BLaER1 treated with 17β-estradiol and CSF1 and Interleukin-3, amounts not matched to agents 10 nM and 100 nM (cell line): ENCODE results near the gene LYRM4.
A peak's percentile ranks its signal among the peaks of the same experiment; 100 is the strongest.

Source experiments
- H3K27ac ChIP-seq, 11 experiments: shearing (Covaris generic); formaldehyde crosslinking; 2 replicates each; pipeline ENCODE4 v1.8.1; 2022
- H3K27me3 ChIP-seq, 11 experiments: shearing (Covaris generic); formaldehyde crosslinking; 2 replicates each; pipeline ENCODE4 v1.8.1; 2022
- H3K36me3 ChIP-seq, 11 experiments: shearing (Covaris generic); formaldehyde crosslinking; 2 replicates each; pipeline ENCODE4 v1.8.1; 2022
- H3K4me1 ChIP-seq, 10 experiments: shearing (Covaris generic); formaldehyde crosslinking; 2 replicates each; pipeline ENCODE4 v1.8.1; 2022
- H3K4me2 ChIP-seq, 11 experiments: shearing (Covaris generic); formaldehyde crosslinking; 2 replicates each; pipeline ENCODE4 v1.8.1; 2022
- H3K4me3 ChIP-seq, 10 experiments: shearing (Covaris generic); formaldehyde crosslinking; 2 replicates each; pipeline ENCODE4 v1.8.1; 2022
- H3K9ac ChIP-seq, 11 experiments: shearing (Covaris generic); formaldehyde crosslinking; 2 replicates each; pipeline ENCODE4 v1.8.1; 2022
- H3K9me3 ChIP-seq, 11 experiments: shearing (Covaris generic); formaldehyde crosslinking; replicated peaks in 1 of 11; 2 replicates each; pipeline ENCODE4 v1.8.1; 2022
- H4K20me1 ChIP-seq, 11 experiments: shearing (Covaris generic); formaldehyde crosslinking; 2 replicates each; pipeline ENCODE4 v1.8.1; 2022
- Cebpa-rat ChIP-seq, 11 experiments: shearing (Covaris generic); IDR thresholded peaks; 2 replicates each; pipeline ENCODE4 v1.8.1; 2022

LYRM4 gene

DNA sequence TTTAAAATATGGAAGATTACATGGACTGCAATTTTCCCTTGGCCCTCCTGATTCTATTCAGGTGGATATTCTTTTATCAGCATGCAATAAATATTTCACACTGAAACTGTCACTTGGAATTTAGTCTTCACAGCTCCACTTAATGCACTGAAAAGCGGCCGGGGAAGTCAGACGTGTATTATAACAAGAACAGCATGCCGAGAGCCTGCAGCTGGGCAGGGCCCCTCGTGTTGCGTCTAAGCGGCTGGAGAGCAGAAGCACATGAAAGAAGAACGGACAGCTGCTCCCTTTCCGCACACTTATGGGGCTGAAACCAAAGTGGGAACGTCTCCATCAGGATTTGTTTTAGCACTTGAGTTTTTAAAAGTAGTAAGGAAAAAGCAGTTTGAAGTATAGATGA lies 57.2 kb downstream of the LYRM4 start:
- Histone ChIP-seq H3K4me2 (no peak overlapping the region), H3K27me3 (no peaks in the 10 kb centered on the region), H3K4me3 (no peak overlapping the region), H3K4me1 (peaks cover 6 to 23% (median 10%) of the 10 kb centered on the region in 10 experiments; a peak in 18 of 20 replicates), H3K9ac (no peak overlapping the region), H3K9me3 (no peaks in the 10 kb centered on the region), H4K20me1 (peaks cover 0 to 85% (median 0%) of the 10 kb centered on the region in 11 experiments; a peak in 8 of 22 replicates), H3K36me3 (peaks cover 0 to 70% (median 30%) of the 10 kb centered on the region in 11 experiments; a peak in 17 of 22 replicates), H3K27ac (no peak overlapping the region)
- TF ChIP-seq Cebpa-rat (IDR thresholded peaks at IDR 0.05), result no peak

DNA sequence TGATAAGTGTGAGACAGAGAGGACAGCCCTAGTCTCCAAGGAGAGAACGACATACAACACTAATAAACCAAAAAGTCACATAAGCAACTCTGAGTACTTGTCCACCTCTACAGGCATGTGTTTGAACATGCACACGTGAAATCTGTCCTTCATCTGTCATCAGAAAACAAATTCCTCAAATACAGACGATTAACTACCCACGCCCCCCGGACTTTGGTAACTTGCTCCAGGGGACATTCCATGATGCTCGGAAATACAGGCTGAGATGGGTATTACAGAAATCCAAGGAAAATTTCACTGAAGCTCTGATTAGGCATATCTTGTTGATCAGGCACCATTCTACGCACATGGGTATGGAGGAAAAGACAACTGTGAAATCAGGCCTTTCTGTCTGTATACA lies 57.8 kb downstream of the LYRM4 start:
- Histone ChIP-seq H3K27me3 (no peaks in the 10 kb centered on the region), H3K4me1 (peaks cover 6 to 23% (median 10%) of the 10 kb centered on the region in 10 experiments; a peak in 18 of 20 replicates), H3K9me3 (no peaks in the 10 kb centered on the region), H3K4me2 (no peak overlapping the region), H3K4me3 (no peak overlapping the region), H3K36me3 (peaks cover 0 to 65% (median 30%) of the 10 kb centered on the region in 11 experiments; a peak in 17 of 22 replicates), H3K9ac (no peak overlapping the region), H4K20me1 (peaks cover 0 to 89% (median 0%) of the 10 kb centered on the region in 11 experiments; a peak in 8 of 22 replicates), H3K27ac (no peak overlapping the region)
- no peak for TF ChIP-seq Cebpa-rat (IDR thresholded peaks at IDR 0.05)

DNA sequence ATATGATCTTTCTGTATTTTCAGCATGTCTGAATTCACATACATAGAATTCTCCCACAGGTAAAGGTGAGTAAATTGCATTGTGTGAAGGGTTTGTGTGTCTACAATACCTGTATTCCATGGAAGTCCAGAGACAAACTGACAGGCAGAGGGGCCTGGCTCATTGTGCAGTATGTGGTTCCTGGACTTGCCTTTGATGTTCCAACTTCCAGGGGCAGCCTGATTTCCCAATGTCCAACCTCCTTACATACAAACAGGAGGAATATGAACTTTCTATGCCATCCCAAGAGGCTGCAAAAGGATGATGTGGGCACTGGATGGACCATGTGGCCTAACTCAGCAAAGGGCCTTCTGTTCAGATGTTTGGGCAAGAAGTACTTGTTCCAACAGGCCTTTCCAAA lies 58.5 kb downstream of the LYRM4 start:
- no peak overlapping the region for H3K27ac ChIP-seq
- no peaks in the 10 kb centered on the region for H3K9me3 ChIP-seq
- no peaks in the 10 kb centered on the region for H3K27me3 ChIP-seq
- no peak overlapping the region for H3K9ac ChIP-seq
- TF ChIP-seq Cebpa-rat (IDR thresholded peaks at IDR 0.05), result no peak
- no peak overlapping the region for H3K4me2 ChIP-seq
- no peak overlapping the region for H3K4me3 ChIP-seq
- H3K4me1 ChIP-seq, result peaks cover 6 to 23% (median 10%) of the 10 kb centered on the region in 10 experiments; a peak in 18 of 20 replicates
- H3K36me3 ChIP-seq, result peaks cover 0 to 58% (median 22%) of the 10 kb centered on the region in 11 experiments; a peak in 17 of 22 replicates
- peaks cover 0 to 86% (median 0%) of the 10 kb centered on the region in 11 experiments; a peak in 8 of 22 replicates for H4K20me1 ChIP-seq

DNA sequence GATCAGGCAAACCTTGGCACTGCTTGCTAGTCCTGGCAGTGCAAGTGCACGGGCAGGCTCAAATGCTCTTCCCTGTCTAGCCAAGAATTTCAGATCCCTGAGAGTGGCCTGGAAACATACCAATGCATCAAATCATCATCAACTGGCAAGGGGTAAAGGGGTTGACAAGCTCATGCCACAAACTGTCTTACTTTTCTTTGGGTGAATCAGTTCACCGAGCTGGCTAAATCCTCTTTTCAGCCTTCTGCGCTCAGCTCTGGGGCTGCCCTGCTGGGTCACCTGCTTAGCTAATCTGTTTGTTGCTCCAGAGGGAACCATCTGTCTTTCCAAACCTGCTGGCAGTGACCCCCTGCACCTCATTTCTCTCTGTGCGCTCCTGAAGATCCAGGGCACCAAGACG lies 59.5 kb downstream of the LYRM4 start:
- peaks cover 0 to 86% (median 3%) of the 10 kb centered on the region in 11 experiments; a peak in 8 of 22 replicates for H4K20me1 ChIP-seq
- no peak overlapping the region for H3K9ac ChIP-seq
- H3K27ac ChIP-seq, result no peak overlapping the region
- H3K4me1 ChIP-seq, result peaks cover 6 to 20% (median 8%) of the 10 kb centered on the region in 10 experiments; a peak in 18 of 20 replicates
- peaks cover under 1 to 52% (median 21%) of the 10 kb centered on the region in 11 experiments; a peak in 17 of 22 replicates for H3K36me3 ChIP-seq
- no peak for TF ChIP-seq Cebpa-rat (IDR thresholded peaks at IDR 0.05)
- no peak overlapping the region for H3K4me2 ChIP-seq
- H3K9me3 ChIP-seq, result no peaks in the 10 kb centered on the region
- H3K4me3 ChIP-seq, result no peak overlapping the region
- no peaks in the 10 kb centered on the region for H3K27me3 ChIP-seq

DNA sequence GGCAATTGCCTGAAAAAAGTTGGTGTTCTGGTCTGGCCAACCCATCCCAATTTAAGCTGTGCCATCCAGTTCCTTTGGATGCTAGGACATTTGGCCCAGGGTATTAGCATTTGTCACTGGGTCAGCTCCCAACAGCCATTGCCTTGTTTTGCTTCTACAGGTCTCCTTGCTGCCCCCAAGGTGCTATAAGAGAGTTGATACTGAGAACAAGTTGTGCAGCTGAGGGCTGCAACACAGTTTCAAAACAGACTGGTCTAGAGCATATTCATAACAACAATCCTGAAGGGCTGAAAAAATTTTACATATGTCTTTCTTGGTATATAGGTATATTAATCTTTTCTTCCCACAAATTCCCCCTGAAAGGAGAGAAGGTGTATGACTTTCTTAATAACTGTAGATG lies 61.0 kb downstream of the LYRM4 start:
- H3K4me1 ChIP-seq, result peaks cover 0 to 4% (median 0%) of the 10 kb centered on the region in 10 experiments; a peak in 2 of 20 replicates
- H3K4me2 ChIP-seq, result no peak overlapping the region
- H3K9ac ChIP-seq, result no peak overlapping the region
- peaks cover 5 to 60% (median 26%) of the 10 kb centered on the region in 11 experiments; a peak in 17 of 22 replicates for H3K36me3 ChIP-seq
- no peaks in the 10 kb centered on the region for H3K27me3 ChIP-seq
- TF ChIP-seq Cebpa-rat (IDR thresholded peaks at IDR 0.05), result no peak
- peaks cover 0 to 86% (median 0%) of the 10 kb centered on the region in 11 experiments; a peak in 9 of 22 replicates for H4K20me1 ChIP-seq
- no peak overlapping the region for H3K27ac ChIP-seq
- no peak overlapping the region for H3K4me3 ChIP-seq
- no peaks in the 10 kb centered on the region for H3K9me3 ChIP-seq

DNA sequence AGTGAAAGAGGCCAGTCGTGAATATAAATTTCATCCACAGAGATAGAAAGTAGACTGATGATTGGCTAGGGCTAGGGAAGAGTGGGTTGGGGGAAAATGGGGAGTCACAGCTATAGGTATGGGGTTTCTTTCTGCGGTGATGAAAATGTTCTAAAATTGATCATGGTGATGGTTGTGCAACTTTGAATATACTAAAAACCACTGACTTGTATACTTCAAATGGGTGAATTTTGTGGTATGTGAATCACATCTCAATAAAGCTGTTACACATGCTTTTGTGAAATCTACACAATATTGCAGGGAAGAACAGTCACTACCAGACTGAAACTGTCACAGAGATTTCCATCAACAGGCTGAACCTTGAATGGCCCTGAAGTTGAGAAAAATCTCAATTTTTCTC lies 61.5 kb downstream of the LYRM4 start:
- Histone ChIP-seq H3K4me1 (peaks cover 0 to under 1% (median 0%) of the 10 kb centered on the region in 10 experiments; a peak in 2 of 20 replicates), H3K27ac (no peak overlapping the region), H3K4me2 (no peak overlapping the region), H3K27me3 (no peaks in the 10 kb centered on the region), H3K4me3 (no peak overlapping the region), H3K9me3 (no peaks in the 10 kb centered on the region), H3K36me3 (peaks cover 5 to 60% (median 26%) of the 10 kb centered on the region in 11 experiments; a peak in 17 of 22 replicates), H4K20me1 (peaks cover 0 to 85% (median 0%) of the 10 kb centered on the region in 11 experiments; a peak in 9 of 22 replicates), H3K9ac (no peak overlapping the region)
- TF ChIP-seq Cebpa-rat (IDR thresholded peaks at IDR 0.05), result no peak

DNA sequence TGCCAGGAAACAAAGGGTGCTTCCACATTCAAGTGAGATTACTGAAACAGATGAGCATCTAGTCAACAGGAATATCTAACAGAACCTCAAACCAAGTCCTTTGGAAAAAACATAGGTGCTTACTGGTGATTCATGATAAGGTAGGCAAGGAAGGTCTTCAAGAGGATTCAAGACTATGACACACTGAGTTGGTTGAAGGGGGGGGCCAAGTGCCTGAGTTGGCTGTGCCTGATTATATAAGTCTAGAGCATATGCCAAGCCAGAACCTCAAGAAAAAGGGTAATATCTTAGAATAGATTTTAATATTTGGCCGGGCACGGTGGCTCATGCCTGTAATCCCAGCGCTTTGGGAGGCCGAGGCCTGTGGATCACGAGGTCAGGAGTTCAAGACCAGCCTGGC lies 63.7 kb downstream of the LYRM4 start:
- H3K27ac ChIP-seq, result no peak overlapping the region
- no peak overlapping the region for H3K4me2 ChIP-seq
- no peak overlapping the region for H3K4me3 ChIP-seq
- H3K9me3 ChIP-seq, result no peaks in the 10 kb centered on the region
- H4K20me1 ChIP-seq, result peaks cover 0 to 68% (median 0%) of the 10 kb centered on the region in 11 experiments; a peak in 9 of 22 replicates
- TF ChIP-seq Cebpa-rat (IDR thresholded peaks at IDR 0.05), result no peak
- H3K27me3 ChIP-seq, result no peaks in the 10 kb centered on the region
- peaks cover 12 to 16% (median 14%) of the 10 kb centered on the region in 10 experiments; a peak in 19 of 20 replicates for H3K4me1 ChIP-seq
- H3K9ac ChIP-seq, result no peak overlapping the region
- H3K36me3 ChIP-seq, result peaks cover 5 to 53% (median 20%) of the 10 kb centered on the region in 11 experiments; a peak in 17 of 22 replicates

DNA sequence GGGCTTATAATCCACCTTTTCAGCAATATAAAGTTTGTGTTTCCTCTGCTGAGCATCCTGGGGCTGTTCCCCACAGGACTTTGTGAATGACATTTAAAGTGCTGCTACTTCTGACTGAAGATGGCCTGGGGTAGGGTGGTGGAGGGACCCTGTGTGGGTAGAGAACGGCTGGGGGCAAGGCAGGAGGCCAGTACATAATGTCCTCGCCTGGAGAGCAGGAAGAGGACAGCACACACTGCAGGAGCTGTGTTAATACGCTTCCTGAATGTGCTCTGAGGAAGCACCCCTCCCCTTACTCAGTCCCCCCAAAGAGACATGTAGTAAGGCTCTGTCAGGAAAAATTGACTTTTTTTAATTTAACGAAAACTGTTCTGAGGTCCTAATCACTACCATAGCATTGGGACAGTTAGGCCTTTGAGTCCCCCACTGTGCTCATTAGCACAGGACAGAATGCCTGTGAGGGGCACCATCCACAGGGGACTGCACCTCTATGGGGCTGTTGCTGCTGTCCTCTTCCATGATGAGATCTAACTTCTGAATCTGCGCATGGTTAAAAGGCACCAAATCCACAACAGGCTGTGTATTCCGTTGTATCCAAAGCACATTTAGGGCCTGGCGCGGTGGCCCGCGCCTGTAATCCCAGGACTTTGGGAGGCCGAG lies 68.5 kb downstream of the LYRM4 start:
- no peak overlapping the region for H3K9ac ChIP-seq
- H3K27me3 ChIP-seq, result no peaks in the 10 kb centered on the region

DNA sequence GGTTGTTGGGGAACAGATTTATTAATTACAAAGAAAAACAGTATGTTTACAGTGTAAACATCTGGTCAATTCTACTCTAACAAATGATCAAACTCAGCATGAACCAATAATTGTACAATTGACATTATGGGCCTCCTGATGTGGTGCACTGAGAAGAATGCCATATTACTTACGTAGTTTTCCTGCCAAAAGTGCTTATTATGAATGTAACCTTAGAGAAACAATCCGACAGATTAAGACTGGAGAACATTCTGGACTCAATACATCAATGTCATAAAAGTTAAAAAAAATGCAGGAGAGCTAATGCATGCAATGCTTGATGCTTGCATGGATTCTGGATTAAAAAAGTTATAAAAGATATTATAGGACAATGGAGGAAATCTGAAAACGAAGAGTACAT lies 69.0 kb downstream of the LYRM4 start:
- Histone ChIP-seq H3K36me3 (peaks cover 0 to 33% (median 9%) of the 10 kb centered on the region in 11 experiments; a peak in 13 of 22 replicates), H4K20me1 (peaks cover 0 to 45% (median 0%) of the 10 kb centered on the region in 11 experiments; a peak in 5 of 22 replicates), H3K9me3 (no peaks in the 10 kb centered on the region), H3K4me1 (peaks cover 12 to 17% (median 14%) of the 10 kb centered on the region in 10 experiments; a peak in 19 of 20 replicates), H3K27ac (no peak overlapping the region), H3K4me2 (no peak overlapping the region), H3K9ac (no peak overlapping the region), H3K27me3 (no peaks in the 10 kb centered on the region), H3K4me3 (no peak overlapping the region)
- TF ChIP-seq Cebpa-rat (IDR thresholded peaks at IDR 0.05), result no peak

More for the DNA sequence above, 68.5 kb downstream of the LYRM4 start:
- Histone ChIP-seq H3K4me3 (no peak overlapping the region), H3K36me3 (peaks cover 0 to 33% (median 9%) of the 10 kb centered on the region in 11 experiments; a peak in 13 of 22 replicates), H3K9me3 (no peaks in the 10 kb centered on the region), H4K20me1 (peaks cover 0 to 48% (median 0%) of the 10 kb centered on the region in 11 experiments; a peak in 5 of 22 replicates), H3K4me2 (peak overlapping the region in 8 of 11 experiments; percentile 19 to 53 (median 38); a peak in 11 of 22 replicates), H3K27ac (0 out of 22 replicates have a peak overlapping the region, but pooled peaks of 1 of the 11 experiments have one; percentile 12), H3K4me1 (peaks cover 12 to 17% (median 14%) of the 10 kb centered on the region in 10 experiments; a peak in 19 of 20 replicates)
- TF ChIP-seq Cebpa-rat (IDR thresholded peaks at IDR 0.05), result no peak
